K562 (cell line): Measurements from ENCODE around the gene C13orf46. TPM values are rescaled to one million over a fixed set of nuclear protein-coding genes. Genes with fewer than 3 reads are reported as not detected.

Experiments
- ATAC-seq: fragments of 200-7000 bp; cut with Tn5 transposase; 3 replicates; pipeline ENCODE4 v1.9.1; 2020; ENCODE audit warnings: moderate library complexity
- BruUV-seq: library from RNA; stranded (reverse); fragments of 400-500 nt; replicated peaks from 2 replicates; lab custom pipeline; 2021; lab: Mats Ljungman, UMichigan
- CTCF ChIA-PET: fragments of 300-600 bp; formaldehyde crosslinking; extraction: SDS; loops from one replicate; lab custom pipeline; 2021; ENCODE audit warnings: low intra/inter-chr PET ratio; lab: Yijun Ruan, JAX
- POLR2A ChIA-PET: fragments of 300-600, 350-650 bp; sonication (Branson Sonifier 250); formaldehyde crosslinking; extraction: SDS; loops from one replicate; lab custom pipeline; 2021; ENCODE audit warnings: antibody characterized with exemption, inconsistent platforms; lab: Yijun Ruan, JAX
- DNase-seq, 4 experiments: peaks; one replicate each; pipeline versions ENCODE4 v3.0.0 to v3.0.0-alpha.2; 2011 to 2018; ENCODE audit warnings: low spot score in 3 of 4, mixed read lengths in 3 of 4; ENCODE audit errors: extremely low read depth in 1 of 4
- FAIRE-seq: peaks from 2 replicates; lab custom pipeline; 2011; peaks lifted over from hg19 to GRCh38; lab: Jason Lieb, UNC
- H2AFZ ChIP-seq: 2 replicates; pipeline ENCODE4 v1.6.0; 2011; ENCODE audit warnings: low read depth, low read length, control low read depth, inconsistent platforms
- H3K27ac ChIP-seq: fragments of 200-600 bp; 3 replicates; pipeline ENCODE4 v1.8.0; 2011; ENCODE audit warnings: low read depth, mild to moderate bottlenecking, control low read depth, inconsistent platforms, low read length, moderate library complexity, mixed read lengths; ENCODE audit errors: extremely low read depth
- H3K27me3 ChIP-seq, 2 experiments: fragments of 300-600 bp in 1 of 2; 2 replicates in 1 of 2; 3 replicates in 1 of 2; pipeline versions ENCODE4 v1.6.0 to v1.8.0; 2011; ENCODE audit warnings: inconsistent platforms in 2 of 2, low read length in 2 of 2, mild to moderate bottlenecking in 1 of 2, mixed read lengths in 1 of 2, moderate library complexity in 1 of 2; ENCODE audit not compliant: control insufficient read depth in 2 of 2, insufficient read depth in 2 of 2
- H3K36me3 ChIP-seq: fragments of 300-600 bp; 3 replicates; pipeline ENCODE4 v1.8.0; 2011; ENCODE audit warnings: mild to moderate bottlenecking, low read length, inconsistent platforms; ENCODE audit not compliant: control insufficient read depth, insufficient read depth
- H3K4me1 ChIP-seq, 2 experiments: fragments of 200-600 bp in 1 of 2; replicated peaks in 1 of 2; 2 replicates in 1 of 2; 3 replicates in 1 of 2; pipeline versions ENCODE4 v1.5.1 to v1.8.0; 2011; ENCODE audit warnings: inconsistent platforms in 2 of 2, low read length in 2 of 2, mild to moderate bottlenecking in 1 of 2, mixed read lengths in 1 of 2, moderate library complexity in 1 of 2; ENCODE audit not compliant: control insufficient read depth in 2 of 2, insufficient read depth in 2 of 2
- H3K4me2 ChIP-seq: 2 replicates; pipeline ENCODE4 v1.6.1; 2011; ENCODE audit warnings: low read length, control low read depth, inconsistent platforms, mixed read lengths; ENCODE audit not compliant: insufficient read depth
- H3K4me3 ChIP-seq: fragments of 200-600 bp; sonication (generic), shearing (Covaris generic); 2 replicates; pipeline ENCODE4 v1.5.1; 2016; ENCODE audit warnings: control low read depth, inconsistent platforms
- H3K79me2 ChIP-seq: fragments of 200-600 bp; 3 replicates; pipeline ENCODE4 v1.8.0; 2011; ENCODE audit warnings: low read length, inconsistent platforms; ENCODE audit not compliant: control insufficient read depth, insufficient read depth
- H3K9ac ChIP-seq, 2 experiments: 2 replicates each; pipeline versions ENCODE4 v1.6.0 to v1.6.1; 2011; ENCODE audit warnings: low read depth in 2 of 2, low read length in 2 of 2, control low read depth in 1 of 2, inconsistent platforms in 1 of 2, mild to moderate bottlenecking in 1 of 2, mixed read lengths in 1 of 2; ENCODE audit not compliant: insufficient read depth in 1 of 2
- H3K9me1 ChIP-seq: one replicate; pipeline ENCODE4 v1.6.0; 2011; ENCODE audit warnings: inconsistent platforms, mild to moderate bottlenecking, low read length, moderate library complexity; ENCODE audit not compliant: control insufficient read depth, insufficient read depth
- H3K9me3 ChIP-seq: replicated peaks from 2 replicates; pipeline ENCODE4 v1.5.1; 2011; ENCODE audit warnings: low read depth, low read length, inconsistent platforms; ENCODE audit not compliant: control insufficient read depth, insufficient read depth
- H4K20me1 ChIP-seq: replicated peaks from 2 replicates; pipeline ENCODE4 v1.6.1; 2011; ENCODE audit warnings: low read length, inconsistent platforms, mixed read lengths; ENCODE audit not compliant: control insufficient read depth, insufficient read depth
- BHLHE40 ChIP-seq: IDR thresholded peaks from 2 replicates; pipeline ENCODE4 v1.6.1; 2011; ENCODE audit warnings: low read length, improper control_type of control experiment
- DACH1 ChIP-seq: fragments of 450-650 bp; IDR thresholded peaks from 2 replicates; pipeline ENCODE4 v1.6.1; 2018; ENCODE audit not compliant: partially characterized antibody
- ETV5 ChIP-seq: sonication (generic); formaldehyde crosslinking; IDR thresholded peaks from 2 replicates; pipeline ENCODE4 v1.4.0; 2020; ENCODE audit warnings: low read depth, mild to moderate bottlenecking, missing genetic modification reagents
- HCFC1 ChIP-seq: IDR thresholded peaks from 2 replicates; pipeline ENCODE4 v1.6.1; 2012; ENCODE audit warnings: low read depth, low read length, improper control_type of control experiment
- PTRF ChIP-seq: fragments of 450-650 bp; IDR thresholded peaks from 2 replicates; pipeline ENCODE4 v1.6.1; 2016; ENCODE audit warnings: mild to moderate bottlenecking, missing genetic modification characterization, missing compliant biosample characterization
- TSC22D4 ChIP-seq: fragments of 450-650 bp; IDR thresholded peaks from 2 replicates; pipeline ENCODE4 v1.6.1; 2016; ENCODE audit warnings: missing genetic modification characterization, missing biosample characterization, control low read depth
- WGBS: fragments of 100-300 bp; shearing (Covaris generic); methylation state at CpG from one replicate; pipeline ENCODE4 v1.1.6; 2016; ENCODE audit warnings: low coverage, mixed read lengths; ENCODE audit not compliant: insufficient coverage; ENCODE audit errors: missing lambda C conversion rate; 5-methylcytosine and 5-hydroxymethylcytosine counted together
- in situ Hi-C: fragments of 300-500 bp; cut with MboI; formaldehyde crosslinking; loops from 4 replicates; pipeline ENCODE4 v1.15.0; 2018; ENCODE audit warnings: inconsistent platforms, mixed read lengths
- intact Hi-C: fragments of 100-400 bp; cut with micrococcal nuclease; formaldehyde crosslinking; loops from 2 replicates; pipeline ENCODE4 v1.14.2; 2022
- polyA plus RNA-seq, 8 experiments: library from polyadenylated mRNA; depleted of rRNA in 4 of 8; stranded (reverse) in 5 of 8; unstranded in 3 of 8; fragments of >200 nt; fragmentation: Nextera tagmentation in 2 of 8; fragmentation: Illumina TruSeq in 1 of 8; extraction: Ambion mirVana in 2 of 8; extraction: Trizol in 1 of 8; gene quantifications; 2 replicates each; pipeline versions ENCODE4 v1.2.1 to v1.2.3, GENCODE V29; 2011 to 2014; ENCODE audit warnings: inconsistent platforms in 1 of 8, missing spikeins in 1 of 8
- total RNA-seq, 7 experiments: library from RNA; depleted of rRNA in 6 of 7; stranded (reverse); fragments of >200 nt in 6 of 7; fragmentation: Illumina TruSeq in 2 of 7; extraction: Trizol in 2 of 7; gene quantifications; 2 replicates each; pipeline versions ENCODE4 v1.2.1 to v1.2.3, GENCODE V29; 2011 to 2021; ENCODE audit warnings: low replicate concordance in 1 of 7

Gene C13orf46
- total and polyA plus RNA-seq, 9 of the 15 experiments (the other 6 are each of a cell fraction or from before 2014, with no cell fraction given): 0.04 to 0.24 (median 0.05) TPM; not detected in 4

DNA sequence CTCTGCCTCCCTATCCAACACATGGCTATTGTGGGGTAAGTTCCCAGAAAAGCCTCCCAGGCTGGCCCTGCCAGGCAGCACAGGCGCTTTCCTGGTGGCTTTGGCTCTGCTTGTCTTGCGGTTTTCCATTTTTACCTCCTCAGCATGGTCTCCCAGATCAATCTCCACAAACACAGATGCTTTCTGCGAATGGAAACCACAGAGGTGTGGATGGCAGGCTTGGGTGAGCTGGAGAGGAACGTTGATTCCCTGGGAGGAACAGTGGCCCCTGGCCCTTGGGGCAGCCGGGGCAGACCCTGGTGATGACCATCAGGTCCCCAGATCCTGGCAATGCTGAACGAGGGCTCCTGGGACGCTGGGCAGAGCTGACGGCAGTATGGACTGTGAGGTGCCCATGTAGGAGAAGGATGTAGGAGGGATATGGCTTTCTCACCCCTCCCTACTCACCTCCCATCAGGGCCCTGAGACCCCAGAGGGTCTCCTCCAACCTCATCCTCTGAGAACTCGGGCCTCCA is 6.6 kb downstream of the C13orf46 start:
- intact Hi-C loops (no loop called here), in situ Hi-C loops (no loop called here)
- WGBS: 21% methylated on average over 2 of the region's 9 CpGs
- no peaks in the 10 kb centered on the region for H3K9me1 ChIP-seq
- BruUV-seq: no TSS peak
- H3K9ac ChIP-seq: no peak overlapping the region
- FAIRE-seq (no peak), ATAC-seq (no peak), DNase-seq (no peak)
- no peak overlapping the region for H3K4me3 ChIP-seq
- H4K20me1 ChIP-seq: no peaks in the 10 kb centered on the region
- no peak overlapping the region for H3K27ac ChIP-seq
- no peak overlapping the region for H3K4me2 ChIP-seq
- ChIA-PET POLR2A (no interaction called here), CTCF (no interaction called here)
- H3K27me3 ChIP-seq: peaks cover 0 to 16% of the 10 kb centered on the region in 2 experiments; a peak in 3 of 5 replicates
- no peaks in the 10 kb centered on the region for H3K79me2 ChIP-seq
- TF ChIP-seq ETV5 (no peak), TSC22D4 (no peak), BHLHE40 (no peak), PTRF (tag) (no peak)
- H2AFZ ChIP-seq: no peak overlapping the region
- H3K4me1 ChIP-seq: peaks cover 0 to 8% of the 10 kb centered on the region in 2 experiments; a peak in 1 of 5 replicates
- H3K9me3 ChIP-seq: no peaks in the 10 kb centered on the region
- no peaks in the 10 kb centered on the region for H3K36me3 ChIP-seq

GRCh38 chr13:113965968-113966884 is 7.7 kb downstream of the C13orf46 start:
- CTCF ChIA-PET: no interaction called here
- POLR2A ChIA-PET: no interaction called here

More at GRCh38 chr13:113965968-113966884, 7.7 kb downstream of the C13orf46 start:
- Histone ChIP-seq H3K27ac (no peak overlapping the region), H2AFZ (no peak overlapping the region), H3K9me1 (no peaks in the 10 kb centered on the region), H3K4me2 (no peak overlapping the region), H3K4me3 (no peak overlapping the region), H3K9ac (no peak overlapping the region), H3K79me2 (no peaks in the 10 kb centered on the region), H3K9me3 (no peaks in the 10 kb centered on the region), H3K36me3 (no peaks in the 10 kb centered on the region), H3K27me3 (peaks cover 2 to 16% of the 10 kb centered on the region in 2 experiments; a peak in 4 of 5 replicates), H3K4me1 (peaks cover 0 to 8% of the 10 kb centered on the region in 2 experiments; a peak in 1 of 5 replicates), H4K20me1 (no peaks in the 10 kb centered on the region)
- DNase-seq (no peak), FAIRE-seq (no peak), ATAC-seq (no peak)
- TF ChIP-seq DACH1 (peak; percentile 52), HCFC1 (no peak)
- intact Hi-C loops (no loop called here), in situ Hi-C loops (no loop called here)
- WGBS: 40% methylated on average over 5 of the region's 5 CpGs
- no TSS peak for BruUV-seq
